ENCODE measurements around the gene RAB3IP.

DNA sequence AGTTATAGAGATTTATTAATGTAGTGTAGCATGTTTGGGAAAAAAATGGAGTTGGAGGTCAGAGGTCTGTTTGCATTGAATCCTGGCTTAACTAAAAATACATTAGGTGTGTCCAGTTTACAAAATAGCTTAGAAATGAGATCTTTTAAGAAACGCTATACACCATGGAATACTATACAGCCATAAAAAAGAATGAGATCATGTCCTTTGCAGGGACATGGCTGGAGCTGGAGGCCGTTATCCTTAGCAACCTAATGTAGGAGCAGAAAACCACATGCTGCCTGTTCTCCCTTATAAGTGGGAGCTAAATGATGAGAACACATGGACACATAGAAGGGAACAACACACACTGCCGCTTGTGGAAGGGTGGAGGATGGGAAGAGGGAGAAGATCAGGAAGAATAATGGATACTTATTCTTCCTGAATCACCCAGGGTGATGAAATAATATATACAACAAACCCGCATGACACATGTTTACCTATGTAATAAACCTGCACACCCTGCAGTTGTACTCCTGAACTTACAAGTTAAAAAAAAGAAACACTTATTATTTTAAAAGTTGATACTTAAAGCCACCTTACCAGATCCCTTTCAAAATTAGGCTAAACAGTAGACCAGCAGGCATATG is 72.3 kb downstream of the RAB3IP start:
- TF ChIP-seq, protein P1, sequence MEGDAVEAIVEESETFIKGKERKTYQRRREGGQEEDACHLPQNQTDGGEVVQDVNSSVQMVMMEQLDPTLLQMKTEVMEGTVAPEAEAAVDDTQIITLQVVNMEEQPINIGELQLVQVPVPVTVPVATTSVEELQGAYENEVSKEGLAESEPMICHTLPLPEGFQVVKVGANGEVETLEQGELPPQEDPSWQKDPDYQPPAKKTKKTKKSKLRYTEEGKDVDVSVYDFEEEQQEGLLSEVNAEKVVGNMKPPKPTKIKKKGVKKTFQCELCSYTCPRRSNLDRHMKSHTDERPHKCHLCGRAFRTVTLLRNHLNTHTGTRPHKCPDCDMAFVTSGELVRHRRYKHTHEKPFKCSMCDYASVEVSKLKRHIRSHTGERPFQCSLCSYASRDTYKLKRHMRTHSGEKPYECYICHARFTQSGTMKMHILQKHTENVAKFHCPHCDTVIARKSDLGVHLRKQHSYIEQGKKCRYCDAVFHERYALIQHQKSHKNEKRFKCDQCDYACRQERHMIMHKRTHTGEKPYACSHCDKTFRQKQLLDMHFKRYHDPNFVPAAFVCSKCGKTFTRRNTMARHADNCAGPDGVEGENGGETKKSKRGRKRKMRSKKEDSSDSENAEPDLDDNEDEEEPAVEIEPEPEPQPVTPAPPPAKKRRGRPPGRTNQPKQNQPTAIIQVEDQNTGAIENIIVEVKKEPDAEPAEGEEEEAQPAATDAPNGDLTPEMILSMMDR (IDR thresholded peaks at IDR 0.05 in 8 of 11, conservative IDR thresholded peaks at IDR 0.05 in 3 of 11), result no peak
- no peak for TF ChIP-seq POLR2A (IDR thresholded peaks at IDR 0.05)
- no peak for TF ChIP-seq POLR2AphosphoS5 (IDR thresholded peaks at IDR 0.05)

Data from spleen (tissue), 7 donors.